ENCODE results near the gene TPMT.
"Not testable (repeated sequence)": the region's sequence is repeated elsewhere in the genome, so short reads cannot be mapped to it uniquely, and the experiment has no call there.

Gene TPMT

GRCh38 chr6:18155864-18156421 is 1.1 kb upstream of the TPMT start:
- in situ Hi-C loops (cut with MboI; ENCODE audit: low sequenced_read_pairs), result no loop called here

- in situ Hi-C loops (cut with MboI; ENCODE audit: low sequenced_read_pairs), result no loop called here
Measured at GRCh38 chr6:18155150-18155863, 430 bp upstream of the TPMT start, which contains the start of gene KDM1B. Gene KDM1B (plus strand): TSS chr6:18155422. CDS start chr6:18159896, 4,474 bp downstream.

GRCh38 chr6:18153311-18153703 is 1.6 kb downstream of the TPMT start:
- in situ Hi-C loops (cut with MboI; ENCODE audit: low sequenced_read_pairs), result no loop called here

- in situ Hi-C loops (cut with MboI; ENCODE audit: low sequenced_read_pairs), result no loop called here
Measured at GRCh38 chr6:18151801-18152200, 3.1 kb downstream of the TPMT start.

- in situ Hi-C loops (cut with MboI; ENCODE audit: low sequenced_read_pairs), result not testable (repeated sequence)
Measured at GRCh38 chr6:18151391-18151790, 3.5 kb downstream of the TPMT start.

- in situ Hi-C loops (cut with MboI; ENCODE audit: low sequenced_read_pairs), result no loop called here
Measured at GRCh38 chr6:18148304-18149025, 6.4 kb downstream of the TPMT start.

GRCh38 chr6:18147616-18148015 is 7.3 kb downstream of the TPMT start:
- in situ Hi-C loops (cut with MboI; ENCODE audit: low sequenced_read_pairs), result no loop called here

- in situ Hi-C loops (cut with MboI; ENCODE audit: low sequenced_read_pairs), result no loop called here
Measured at GRCh38 chr6:18147160-18147559, 7.7 kb downstream of the TPMT start.

GRCh38 chr6:18142591-18142861 is 12.4 kb downstream of the TPMT start:
- in situ Hi-C loops (cut with MboI; ENCODE audit: low sequenced_read_pairs), result no loop called here

GRCh38 chr6:18141805-18142590 is 12.9 kb downstream of the TPMT start:
- in situ Hi-C loops (cut with MboI; ENCODE audit: low sequenced_read_pairs), result no loop called here

- in situ Hi-C loops (cut with MboI; ENCODE audit: low sequenced_read_pairs), result no loop called here
Measured at GRCh38 chr6:18139935-18140621, 14.8 kb downstream of the TPMT start.

GRCh38 chr6:18138906-18139305 is 16.0 kb downstream of the TPMT start:
- in situ Hi-C loops (cut with MboI; ENCODE audit: low sequenced_read_pairs), result no loop called here

GRCh38 chr6:18136260-18136659 is 18.6 kb downstream of the TPMT start:
- in situ Hi-C loops (cut with MboI; ENCODE audit: low sequenced_read_pairs), result no loop called here

- in situ Hi-C loops (cut with MboI; ENCODE audit: low sequenced_read_pairs), result no loop called here
Measured at GRCh38 chr6:18135171-18135570, 19.7 kb downstream of the TPMT start.

GRCh38 chr6:18132346-18132745 is 22.5 kb downstream of the TPMT start:
- in situ Hi-C loops (cut with MboI; ENCODE audit: low sequenced_read_pairs), result no loop called here

GRCh38 chr6:18126121-18126520 is 28.8 kb downstream of the TPMT start:
- in situ Hi-C loops (cut with MboI; ENCODE audit: low sequenced_read_pairs), result no loop called here

- in situ Hi-C loops (cut with MboI; ENCODE audit: low sequenced_read_pairs), result no loop called here
Measured at GRCh38 chr6:18122128-18123093, 32.5 kb downstream of the TPMT start, which contains the start of gene NHLRC1. Gene NHLRC1 (minus strand): TSS chr6:18122677. CDS start chr6:18122606, 71 bp downstream.

GRCh38 chr6:18121580-18122127 is 33.2 kb downstream of the TPMT start:
- in situ Hi-C loops (cut with MboI; ENCODE audit: low sequenced_read_pairs), result no loop called here

- in situ Hi-C loops (cut with MboI; ENCODE audit: low sequenced_read_pairs), result no loop called here
Measured at GRCh38 chr6:18119236-18119635, 35.6 kb downstream of the TPMT start.
